NCI-H1694 (cell line): ENCODE results near the gene CNDP1.

ENCODE experiments used
- DNase-seq: peaks from one replicate; lab custom pipeline; 2025; lab: John Stamatoyannopoulos, UW

The CNDP1 gene

DNA sequence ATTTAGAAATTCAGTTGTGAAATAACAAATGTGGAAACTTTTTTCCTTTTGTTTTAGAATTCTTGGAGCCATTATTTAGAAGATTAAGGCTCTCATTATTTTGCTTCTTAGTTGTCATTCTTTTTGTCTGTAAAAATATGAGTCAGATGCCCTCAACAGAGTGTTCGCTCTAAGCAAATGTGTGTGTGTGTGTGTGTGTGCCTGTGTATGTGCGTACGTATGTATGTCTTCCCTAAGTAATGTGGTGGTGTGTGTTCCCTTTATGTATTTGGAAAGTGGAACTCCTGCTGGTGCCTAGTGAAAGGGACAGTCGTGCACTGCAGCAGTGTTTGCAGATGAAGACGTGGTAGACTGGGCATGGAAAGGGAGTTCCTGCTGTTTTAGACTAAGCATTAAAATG, 90.9 kb downstream of the CNDP1 start:
- DNase-seq = no peak

DNA sequence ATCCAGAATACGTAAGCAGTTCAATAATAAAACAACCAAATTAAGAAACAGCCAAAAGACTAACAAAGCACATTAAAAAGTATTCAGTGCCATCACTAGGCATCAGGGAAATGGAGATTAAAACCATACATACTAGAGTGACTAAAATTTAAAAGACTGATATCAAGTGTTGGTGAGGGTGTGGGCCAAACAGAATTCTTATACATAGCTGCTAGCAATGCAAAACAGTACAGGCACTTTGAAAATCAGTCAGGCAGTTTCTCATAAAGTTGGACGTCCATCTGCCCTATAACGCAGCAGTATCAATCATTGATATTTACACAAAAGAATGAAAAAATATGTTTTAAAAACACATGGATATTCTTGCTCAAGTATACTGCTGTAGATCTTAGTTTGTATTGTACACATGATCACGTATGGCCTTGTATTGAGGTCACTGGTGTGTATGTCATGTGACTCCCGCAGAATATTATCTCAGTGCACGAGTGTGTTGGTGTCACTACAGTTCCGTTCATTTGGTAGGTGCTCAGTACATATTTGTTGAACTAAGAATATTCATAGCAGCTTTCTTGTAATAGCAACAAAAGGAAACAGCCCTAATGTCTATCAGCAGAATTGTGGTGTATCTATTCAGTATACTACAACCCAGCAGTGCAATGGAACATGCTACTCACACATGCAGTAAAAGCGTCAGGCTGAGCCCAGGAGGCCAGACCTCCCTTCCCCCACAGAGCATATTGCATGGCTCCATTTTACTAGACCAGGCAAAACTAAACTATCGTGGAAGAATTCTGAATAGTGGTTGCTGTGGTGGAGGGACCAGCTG, 92.0 kb downstream of the CNDP1 start:
- DNase-seq = no peak

GRCh38 chr18:74630804-74631203, 96.5 kb downstream of the CNDP1 start:
- DNase-seq = no peak

DNA sequence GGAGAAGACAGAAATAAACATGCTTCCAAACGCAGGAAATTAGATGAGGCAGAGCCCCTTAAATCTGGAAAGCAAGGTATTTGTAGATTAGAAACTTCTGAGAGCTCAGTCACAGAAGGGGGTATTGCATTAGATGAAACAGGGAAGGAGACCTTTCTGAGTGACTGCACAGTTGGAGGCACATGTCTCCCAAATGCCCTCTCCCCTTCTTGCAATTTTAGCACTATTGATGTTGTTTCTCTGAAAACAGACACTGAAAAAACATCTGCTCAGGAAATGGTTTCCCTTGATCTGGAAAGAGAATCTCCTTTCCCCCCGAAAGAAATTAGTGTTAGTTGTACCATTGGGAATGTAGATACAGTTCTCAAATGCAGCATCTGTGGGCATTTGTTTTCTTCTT, 96.9 kb downstream of the CNDP1 start:
- DNase-seq = no peak

DNA sequence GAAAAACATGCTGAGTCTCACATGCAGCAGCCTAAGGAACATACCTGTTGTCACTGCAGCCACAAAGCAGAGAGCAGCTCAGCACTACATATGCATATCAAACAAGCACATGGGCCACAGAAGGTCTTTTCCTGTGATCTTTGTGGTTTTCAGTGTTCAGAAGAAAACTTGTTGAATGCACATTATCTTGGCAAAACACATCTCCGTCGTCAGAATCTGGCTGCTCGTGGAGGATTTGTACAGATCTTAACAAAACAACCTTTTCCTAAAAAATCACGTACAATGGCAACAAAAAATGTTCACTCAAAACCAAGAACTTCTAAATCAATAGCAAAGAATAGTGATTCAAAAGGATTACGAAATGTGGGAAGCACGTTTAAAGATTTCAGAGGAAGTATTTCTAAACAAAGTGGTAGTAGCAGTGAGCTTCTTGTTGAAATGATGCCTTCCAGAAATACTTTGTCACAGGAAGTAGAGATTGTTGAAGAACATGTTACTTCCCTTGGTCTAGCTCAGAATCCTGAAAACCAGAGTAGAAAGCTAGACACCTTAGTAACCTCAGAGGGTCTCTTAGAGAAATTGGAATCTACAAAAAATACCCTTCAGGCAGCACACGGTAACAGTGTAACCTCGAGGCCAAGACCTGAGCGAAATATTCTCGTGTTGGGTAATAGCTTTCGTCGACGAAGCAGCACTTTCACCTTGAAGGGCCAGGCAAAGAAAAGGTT, 97.5 kb downstream of the CNDP1 start:
- no peak for DNase-seq

GRCh38 chr18:74632351-74632679, 98.0 kb downstream of the CNDP1 start:
- DNase-seq = no peak

- no peak for DNase-seq
Observed at GRCh38 chr18:74632856-74633255, 98.6 kb downstream of the CNDP1 start.

DNA sequence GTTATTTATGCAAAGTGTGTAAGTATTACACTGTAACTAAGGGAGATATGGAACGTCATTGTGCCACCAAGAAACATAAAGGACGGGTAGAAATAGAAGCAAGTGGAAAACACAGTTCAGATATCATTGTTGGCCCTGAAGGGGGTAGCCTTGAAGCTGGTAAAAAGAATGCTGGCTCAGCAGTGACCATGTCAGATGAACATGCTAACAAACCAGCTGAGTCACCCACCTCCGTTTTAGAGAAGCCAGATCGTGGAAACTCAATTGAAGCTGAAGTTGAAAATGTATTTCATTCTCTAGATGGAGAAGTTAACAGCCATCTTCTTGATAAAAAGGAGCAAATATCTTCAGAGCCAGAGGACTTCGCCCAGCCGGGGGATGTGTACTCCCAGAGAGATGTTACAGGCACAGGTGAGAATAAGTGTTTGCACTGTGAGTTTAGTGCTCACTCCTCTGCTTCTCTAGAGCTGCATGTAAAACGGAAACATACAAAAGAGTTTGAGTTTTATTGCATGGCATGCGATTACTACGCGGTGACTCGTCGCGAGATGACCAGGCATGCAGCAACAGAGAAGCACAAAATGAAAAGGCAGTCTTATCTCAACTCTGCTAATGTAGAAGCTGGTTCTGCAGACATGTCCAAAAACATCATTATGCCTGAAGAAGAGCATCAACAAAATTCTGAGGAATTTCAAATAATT, 99.5 kb downstream of the CNDP1 start:
- DNase-seq = no peak

- DNase-seq = no peak
Observed at GRCh38 chr18:74635224-74635975, 101.1 kb downstream of the CNDP1 start.
